AG04450 (cell line): ENCODE results near the gene TMEM205. TPM values are rescaled to one million over a fixed set of nuclear protein-coding genes. Genes with fewer than 3 reads are reported as not detected.
A peak's percentile ranks its signal among the peaks of the same experiment; 100 is the strongest.
"Not testable (repeated sequence)": the region's sequence is repeated elsewhere in the genome, so short reads cannot be mapped to it uniquely, and the experiment has no call there.

ENCODE experiments used
- CTCF ChIA-PET: fragments of 300-600, 350-600 bp; formaldehyde crosslinking; extraction: SDS; loops from one replicate; lab custom pipeline; 2022; ENCODE audit warnings: antibody characterized with exemption, inconsistent platforms; lab: Charles Lee
- POLR2A ChIA-PET: fragments of 350-600 bp; formaldehyde crosslinking; extraction: SDS; loops from one replicate; lab custom pipeline; 2021; ENCODE audit warnings: antibody characterized with exemption, inconsistent platforms; lab: Yijun Ruan, JAX
- DNase-seq: peaks from one replicate; pipeline ENCODE4 v3.0.0-alpha.2; 2011; ENCODE audit warnings: low read depth, low spot score
- H3K27ac ChIP-seq: one replicate; pipeline ENCODE4 v1.5.1; 2012; ENCODE audit warnings: low read depth, low read length, control low read depth
- H3K27me3 ChIP-seq: one replicate; pipeline ENCODE4 v1.6.0; 2012; ENCODE audit warnings: low read length; ENCODE audit not compliant: control insufficient read depth, insufficient read depth
- H3K4me3 ChIP-seq: 2 replicates; pipeline ENCODE4 v1.5.1; 2011; ENCODE audit warnings: mild to moderate bottlenecking, low read depth, low read length, control low read depth
- H3K9me3 ChIP-seq: 2 replicates; pipeline ENCODE4 v1.5.1; 2012; ENCODE audit warnings: low read length; ENCODE audit not compliant: control insufficient read depth, insufficient read depth
- CTCF ChIP-seq: IDR thresholded peaks from 2 replicates; pipeline ENCODE4 v1.5.1; 2011; ENCODE audit warnings: low read depth, low read length, control low read depth, inconsistent platforms
- polyA plus RNA-seq: library from polyadenylated mRNA; depleted of rRNA; stranded (reverse); fragments of >200 nt; gene quantifications from 2 replicates; pipeline ENCODE4 v1.2.3, GENCODE V29; 2011

TMEM205 gene
- polyA plus RNA-seq, 1 experiment: 71.9 TPM

GRCh38 chr19:11379857-11380350 is 33.8 kb upstream of the TMEM205 start:
- peaks cover 3% of the 10 kb centered on the region for H3K27me3 ChIP-seq
- TF ChIP-seq CTCF: no peak
- POLR2A ChIA-PET: no interaction called here
- no peak overlapping the region for H3K27ac ChIP-seq
- CTCF ChIA-PET: interaction anchor here (0.7 to 1.8 kb wide), 5 partner anchors 11 to 86 kb away, joined by 3 to 11 read pairs (median 4); partner anchors contain the start of genes ODAD3 and PRKCSH
- no peak for DNase-seq
- no peaks in the 10 kb centered on the region; the same call in 1 of the 2 replicates for H3K9me3 ChIP-seq
- H3K4me3 ChIP-seq: no peak overlapping the region

DNA sequence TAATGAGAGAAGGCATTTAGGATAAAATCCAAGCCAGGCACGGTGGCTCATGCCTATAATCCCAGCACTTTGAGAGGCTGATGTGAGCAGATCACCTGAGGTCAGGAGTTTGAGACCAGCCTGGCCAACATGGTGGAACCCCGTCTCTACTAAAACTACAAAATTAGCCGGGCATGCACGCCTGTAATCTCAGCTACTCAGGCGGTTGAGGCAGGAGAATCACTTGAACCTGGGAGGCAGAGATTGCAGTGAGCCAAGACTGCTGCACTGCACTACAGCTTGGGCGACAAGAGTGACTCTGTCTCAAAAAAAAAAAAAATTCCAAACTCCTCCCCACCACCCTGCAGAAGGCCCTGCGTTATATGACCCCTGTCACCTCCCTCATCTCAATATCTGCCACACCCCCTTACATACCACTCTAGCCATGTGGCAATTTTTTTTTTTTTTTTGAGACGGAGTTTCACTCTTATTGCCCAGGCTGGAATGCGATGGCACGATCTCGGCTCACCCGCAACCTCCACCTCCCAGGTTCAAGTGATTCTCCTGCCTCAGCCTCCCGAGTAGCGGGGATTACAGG is 33.3 kb upstream of the TMEM205 start:
- H3K27ac ChIP-seq, DNase-seq, H3K27me3 ChIP-seq, H3K9me3 ChIP-seq, H3K4me3 ChIP-seq: not testable (repeated sequence)
- POLR2A ChIA-PET: interaction anchor here (0.6 kb wide), 1 partner anchor 113 kb away, joined by 3 read pairs; no protein-coding TSS in a partner anchor
- CTCF ChIA-PET: interaction anchor here (0.7 kb wide), 2 partner anchors 12 to 56 kb away, joined by 3 read pairs; partner anchors contain the start of genes ODAD3 and PRKCSH

- H3K27ac ChIP-seq: peak overlapping the region; percentile 81
- H3K4me3 ChIP-seq: no peak overlapping the region
- POLR2A ChIA-PET: interaction anchor here (0.6 kb wide), 1 partner anchor 112 kb away, joined by 3 read pairs; no protein-coding TSS in a partner anchor
- peaks cover 3% of the 10 kb centered on the region for H3K27me3 ChIP-seq
- peak; percentile 54 for TF ChIP-seq CTCF
- H3K9me3 ChIP-seq: no peaks in the 10 kb centered on the region; the same call in 1 of the 2 replicates
- CTCF ChIA-PET: interaction anchor here (0.7 to 2.4 kb wide), 6 partner anchors 11 to 252 kb away, joined by 3 to 13 read pairs (median 6); partner anchors contain the start of genes ODAD3 and PRKCSH
- DNase-seq: no peak
Measured at GRCh38 chr19:11378319-11379189, 32.5 kb upstream of the TMEM205 start.

DNA sequence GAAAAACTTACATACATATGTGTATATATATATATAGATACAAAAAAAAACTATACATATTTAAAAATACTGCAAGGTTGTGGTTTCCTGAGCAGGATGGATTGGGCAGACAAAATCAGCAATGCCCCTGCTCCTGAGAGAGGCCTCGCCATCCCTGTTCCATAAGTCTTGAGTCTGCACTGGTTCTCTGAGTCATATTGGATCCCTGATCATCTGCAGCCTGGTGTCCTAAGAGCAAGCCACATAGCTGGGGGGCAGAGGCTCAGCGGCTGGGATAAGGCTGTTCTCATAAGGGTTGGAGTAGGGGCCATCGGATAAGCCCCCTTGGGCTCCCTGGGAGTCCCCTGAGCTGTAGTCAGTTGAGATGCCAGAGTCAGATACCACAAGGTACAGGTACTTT is 31.7 kb upstream of the TMEM205 start:
- no peak for DNase-seq
- no peak for TF ChIP-seq CTCF
- Histone ChIP-seq H3K27ac (peak overlapping the region; percentile 81), H3K27me3 (no peaks in the 10 kb centered on the region), H3K4me3 (no peak overlapping the region; the same call in 1 of the 2 replicates), H3K9me3 (no peaks in the 10 kb centered on the region; the same call in 1 of the 2 replicates)
- CTCF ChIA-PET: interaction anchor here (0.6 to 2.4 kb wide), 7 partner anchors 10 to 252 kb away, joined by 3 to 13 read pairs (median 5); partner anchors contain the start of genes ODAD3, PRKCSH and RGL3
- POLR2A ChIA-PET: interaction anchor here (0.5 to 1.2 kb wide), 4 partner anchors 49 to 1359 kb away, joined by 3 to 8 read pairs (median 5); partner anchors contain the start of genes GET3, ODAD3 and PRKCSH

DNA sequence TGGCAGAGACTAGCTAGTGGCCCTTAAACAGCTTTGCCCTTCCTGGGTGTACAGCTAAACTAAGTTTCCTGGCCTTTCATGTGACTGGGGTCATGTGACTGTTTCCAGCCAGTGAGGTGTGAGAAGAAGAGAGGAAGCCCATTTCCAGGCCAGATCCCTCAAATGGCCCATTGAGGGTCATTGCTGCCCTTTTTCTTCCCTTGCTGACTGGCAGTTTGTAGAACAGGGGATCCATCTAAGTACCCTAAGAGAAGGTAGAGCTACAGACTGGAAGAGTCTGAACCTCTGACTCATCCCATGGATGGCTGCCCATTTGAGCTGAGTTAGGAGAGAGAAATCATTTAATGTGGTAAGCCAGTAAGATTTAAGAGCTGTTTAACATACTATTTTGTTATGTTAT is 31.2 kb upstream of the TMEM205 start:
- TF ChIP-seq CTCF: no peak
- Histone ChIP-seq H3K27me3 (no peaks in the 10 kb centered on the region), H3K27ac (peak overlapping the region; percentile 70), H3K9me3 (no peaks in the 10 kb centered on the region; the same call in 1 of the 2 replicates), H3K4me3 (no peak overlapping the region)
- POLR2A ChIA-PET: interaction anchor here (0.5 to 1.2 kb wide), 4 partner anchors 49 to 1360 kb away, joined by 3 to 8 read pairs (median 5); partner anchors contain the start of genes GET3, ODAD3 and PRKCSH
- DNase-seq: peak; percentile 76
- CTCF ChIA-PET: interaction anchor here (0.6 to 2.4 kb wide), 8 partner anchors 9 to 251 kb away, joined by 3 to 13 read pairs (median 5); partner anchors contain the start of genes ODAD3, PRKCSH and RGL3
